Measurements from ENCODE around the gene CACHD1. TPM values are rescaled to one million over a fixed set of nuclear protein-coding genes. Genes with fewer than 3 reads are reported as not detected.

The CACHD1 gene
- total and polyA plus RNA-seq, 4 donors, result 4.7 to 49.6 (median 12.5) TPM

DNA sequence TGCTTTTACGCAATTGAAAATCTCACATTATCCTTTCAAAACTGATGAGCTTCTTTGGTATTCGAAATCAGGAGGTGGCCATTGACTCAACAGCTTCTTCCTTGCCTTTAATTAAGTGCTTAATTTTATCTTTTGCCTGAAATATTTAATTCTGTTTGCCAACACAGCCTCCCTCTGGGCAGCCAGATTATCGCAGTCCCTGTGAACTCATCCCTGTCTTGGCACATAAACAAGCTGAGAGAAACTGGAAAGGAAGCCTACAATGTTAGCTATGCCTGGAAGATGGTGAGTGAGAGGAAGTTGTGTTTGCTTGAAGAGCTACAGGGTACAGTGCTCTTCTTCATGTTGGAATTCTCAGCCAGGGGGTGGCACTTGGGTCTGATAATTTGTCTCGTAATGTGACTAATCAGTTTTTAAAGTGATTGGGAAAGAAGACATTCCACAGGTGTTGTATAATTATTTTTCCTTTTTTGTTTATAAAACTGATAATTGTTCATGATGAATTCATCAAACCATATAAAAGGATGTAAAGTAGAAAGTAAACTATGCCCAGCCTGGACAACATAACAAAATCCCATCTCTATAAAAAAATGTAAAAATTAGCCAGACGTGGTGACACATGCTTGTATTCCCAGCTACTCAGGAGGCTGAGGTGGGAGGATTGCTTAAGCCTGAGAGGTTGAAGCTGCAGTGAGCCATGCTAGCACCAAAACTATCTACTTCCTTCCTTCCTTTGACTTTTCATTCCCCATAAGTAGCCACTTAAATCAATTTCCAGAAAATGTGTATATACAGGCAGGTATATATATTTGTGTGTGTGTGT, 184.8 kb downstream of the CACHD1 start:
- Histone ChIP-seq H3K27me3 (ENCODE audit: control insufficient read depth in 3 of 3, insufficient read depth in 3 of 3, low read length in 2 of 3) (no peaks in the 10 kb centered on the region), H3K4me3 (no peak overlapping the region), H3K9ac (ENCODE audit: insufficient read depth in 1 of 2, low read length in 2 of 2) (no peak overlapping the region), H3K27ac (ENCODE audit: low read depth in 1 of 2, low read length in 1 of 2) (no peak overlapping the region), H3K36me3 (ENCODE audit: control insufficient read depth in 4 of 4, insufficient read depth in 4 of 4, low read length in 4 of 4) (peaks cover 0 to 8% (median 0%) of the 10 kb centered on the region in 4 donors), H3K9me3 (ENCODE audit: control insufficient read depth in 4 of 4, insufficient read depth in 3 of 4, low read length in 3 of 4) (no peaks in the 10 kb centered on the region), H3K4me1 (ENCODE audit: control insufficient read depth in 5 of 5, insufficient read depth in 5 of 5, low read length in 5 of 5) (peaks cover 0 to 7% (median 0%) of the 10 kb centered on the region in 5 donors)
- DNase-seq (peak; percentile 35 to 74 (median 60)), ATAC-seq (ENCODE audit: insufficient read depth, low FRiP score) (no peak)
- TF ChIP-seq CTCF (IDR thresholded peaks at IDR 0.05; ENCODE audit: control extremely low read depth, extremely low read depth), result no peak
- 74 to 84% methylated on average over 5 of the region's 5 CpGs for WGBS, 2 donors

GRCh38 chr1:64655861-64656260, 185.9 kb downstream of the CACHD1 start:
- no peak for TF ChIP-seq CTCF (IDR thresholded peaks at IDR 0.05; ENCODE audit: control extremely low read depth, extremely low read depth)
- no peak for DNase-seq
- peaks cover 0 to 9% (median 0%) of the 10 kb centered on the region in 4 donors for H3K36me3 ChIP-seq (ENCODE audit: control insufficient read depth in 4 of 4, insufficient read depth in 4 of 4, low read length in 4 of 4)
- H3K4me1 ChIP-seq (ENCODE audit: control insufficient read depth in 5 of 5, insufficient read depth in 5 of 5, low read length in 5 of 5), result peaks cover 0 to 7% (median 0%) of the 10 kb centered on the region in 5 donors
- no peaks in the 10 kb centered on the region for H3K9me3 ChIP-seq (ENCODE audit: control insufficient read depth in 4 of 4, insufficient read depth in 3 of 4, low read length in 3 of 4)
- no peak for ATAC-seq (ENCODE audit: insufficient read depth, low FRiP score)
- H3K4me3 ChIP-seq, result no peak overlapping the region
- H3K9ac ChIP-seq (ENCODE audit: insufficient read depth in 1 of 2, low read length in 2 of 2), result no peak overlapping the region
- WGBS, 2 donors, result 86 to 96% methylated on average over 2 of the region's 2 CpGs
- no peak overlapping the region for H3K27ac ChIP-seq (ENCODE audit: low read depth in 1 of 2, low read length in 1 of 2)
- no peaks in the 10 kb centered on the region for H3K27me3 ChIP-seq (ENCODE audit: control insufficient read depth in 3 of 3, insufficient read depth in 3 of 3, low read length in 2 of 3)

DNA sequence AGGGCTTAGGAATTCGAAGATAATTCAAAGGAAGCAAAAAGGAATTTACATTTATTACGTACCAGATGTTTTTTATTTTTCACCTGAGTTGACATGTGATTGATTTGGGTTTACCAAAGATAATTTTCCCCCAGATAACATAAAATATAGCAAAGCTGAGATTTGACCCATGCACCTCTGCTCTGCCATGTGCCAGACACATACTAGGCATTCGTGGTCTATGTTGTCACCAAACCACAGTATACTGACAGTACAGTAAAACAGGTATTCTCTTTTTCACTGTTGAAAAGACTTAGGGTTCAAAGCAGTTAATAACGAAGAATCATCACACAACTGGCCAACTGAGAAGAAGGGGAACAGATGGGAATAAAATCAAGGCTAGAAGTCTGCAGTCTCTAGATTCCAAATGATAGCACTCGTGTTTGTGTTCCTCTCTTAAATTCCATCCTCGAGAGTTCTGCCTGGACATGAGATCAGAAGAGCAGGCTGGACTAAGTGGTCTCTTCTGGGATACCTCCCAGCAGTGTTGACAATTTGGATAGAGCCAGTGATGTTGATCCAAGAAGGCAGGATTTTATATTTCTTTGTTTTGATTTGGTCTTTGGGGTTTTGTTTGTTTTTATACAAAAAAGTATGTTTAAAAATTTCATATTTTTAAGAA, 189.7 kb downstream of the CACHD1 start:
- Histone ChIP-seq H3K36me3 (ENCODE audit: control insufficient read depth in 4 of 4, insufficient read depth in 4 of 4, low read length in 4 of 4) (peaks cover 0 to 5% (median 2%) of the 10 kb centered on the region in 4 donors), H3K9me3 (ENCODE audit: control insufficient read depth in 4 of 4, insufficient read depth in 3 of 4, low read length in 3 of 4) (no peaks in the 10 kb centered on the region), H3K27me3 (ENCODE audit: control insufficient read depth in 3 of 3, insufficient read depth in 3 of 3, low read length in 2 of 3) (no peaks in the 10 kb centered on the region), H3K4me3 (no peak overlapping the region), H3K4me1 (ENCODE audit: control insufficient read depth in 5 of 5, insufficient read depth in 5 of 5, low read length in 5 of 5) (peaks cover 0 to 12% (median under 1%) of the 10 kb centered on the region in 5 donors), H3K9ac (ENCODE audit: insufficient read depth in 1 of 2, low read length in 2 of 2) (no peak overlapping the region), H3K27ac (ENCODE audit: low read depth in 1 of 2, low read length in 1 of 2) (no peak overlapping the region)
- DNase-seq (no peak), ATAC-seq (ENCODE audit: insufficient read depth, low FRiP score) (no peak)
- WGBS, 2 donors, result 85 to 86% methylated on average over 6 of the region's 6 CpGs
- TF ChIP-seq CTCF (IDR thresholded peaks at IDR 0.05; ENCODE audit: control extremely low read depth, extremely low read depth), result no peak

Measured in lung (tissue), 12 donors.